ENCODE measurements around the gene SLC16A2.

The SLC16A2 gene

DNA sequence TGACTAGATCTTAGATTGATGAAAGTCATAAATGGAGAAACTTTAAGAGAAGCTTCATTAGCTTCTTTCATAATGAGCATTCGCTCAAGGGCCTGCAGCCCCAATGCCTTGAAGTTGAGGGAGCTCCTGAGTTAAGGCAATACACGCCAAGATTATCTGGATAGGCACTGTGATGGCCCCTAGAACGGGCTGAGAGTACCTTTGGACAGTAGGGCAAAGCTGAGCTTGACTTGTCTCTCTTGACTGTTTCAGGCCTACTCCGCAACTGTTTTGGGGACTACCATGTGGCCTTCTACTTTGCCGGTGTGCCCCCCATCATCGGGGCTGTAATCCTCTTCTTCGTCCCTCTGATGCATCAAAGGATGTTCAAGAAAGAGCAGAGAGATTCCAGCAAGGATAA lies 109.8 kb downstream of the SLC16A2 start:
- Histone ChIP-seq H3K27me3 (no peaks in the 10 kb centered on the region), H3K4me3 (ENCODE audit: low read depth, low read length) (no peak overlapping the region), H3K4me1 (no peaks in the 10 kb centered on the region), H3K36me3 (no peaks in the 10 kb centered on the region), H3K9me3 (no peaks in the 10 kb centered on the region)
- no peak for DNase-seq
- TF ChIP-seq CTCF (IDR thresholded peaks at IDR 0.05; ENCODE audit: low read depth, low read length), result no peak

- TF ChIP-seq CTCF (IDR thresholded peaks at IDR 0.05; ENCODE audit: low read depth, low read length), result no peak
- no peak overlapping the region for H3K4me3 ChIP-seq (ENCODE audit: low read depth, low read length)
- no peaks in the 10 kb centered on the region for H3K36me3 ChIP-seq
- no peaks in the 10 kb centered on the region for H3K27me3 ChIP-seq
- no peaks in the 10 kb centered on the region for H3K9me3 ChIP-seq
- DNase-seq, result no peak
- no peaks in the 10 kb centered on the region for H3K4me1 ChIP-seq
Observed at GRCh38 chrX:74534569-74535038, 113.3 kb downstream of the SLC16A2 start.

DNA sequence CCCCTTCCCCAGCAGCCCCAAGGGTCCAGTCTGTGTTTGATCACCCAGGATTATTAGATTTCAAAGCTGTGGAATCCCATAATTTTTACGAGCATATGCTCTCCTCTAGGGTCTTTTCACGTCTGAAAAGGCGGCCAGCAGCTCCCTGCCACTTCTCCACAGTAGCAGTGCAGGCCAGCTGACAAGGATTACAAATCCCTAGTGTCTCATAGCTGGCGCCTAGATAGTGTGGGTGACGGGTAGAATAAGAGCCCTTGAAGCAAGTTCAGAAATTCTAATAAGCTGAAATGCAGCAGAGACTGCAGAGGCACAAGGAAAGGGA lies 113.8 kb downstream of the SLC16A2 start:
- no peaks in the 10 kb centered on the region for H3K27me3 ChIP-seq
- no peaks in the 10 kb centered on the region for H3K9me3 ChIP-seq
- no peak for TF ChIP-seq CTCF (IDR thresholded peaks at IDR 0.05; ENCODE audit: low read depth, low read length)
- no peak for DNase-seq
- no peak overlapping the region for H3K4me3 ChIP-seq (ENCODE audit: low read depth, low read length)
- H3K4me1 ChIP-seq, result no peaks in the 10 kb centered on the region
- no peaks in the 10 kb centered on the region for H3K36me3 ChIP-seq

GRCh38 chrX:74535408-74536151 lies 114.3 kb downstream of the SLC16A2 start:
- DNase-seq, result peak; percentile 8
- peak; percentile 50 for TF ChIP-seq CTCF (IDR thresholded peaks at IDR 0.05; ENCODE audit: low read depth, low read length)

DNA sequence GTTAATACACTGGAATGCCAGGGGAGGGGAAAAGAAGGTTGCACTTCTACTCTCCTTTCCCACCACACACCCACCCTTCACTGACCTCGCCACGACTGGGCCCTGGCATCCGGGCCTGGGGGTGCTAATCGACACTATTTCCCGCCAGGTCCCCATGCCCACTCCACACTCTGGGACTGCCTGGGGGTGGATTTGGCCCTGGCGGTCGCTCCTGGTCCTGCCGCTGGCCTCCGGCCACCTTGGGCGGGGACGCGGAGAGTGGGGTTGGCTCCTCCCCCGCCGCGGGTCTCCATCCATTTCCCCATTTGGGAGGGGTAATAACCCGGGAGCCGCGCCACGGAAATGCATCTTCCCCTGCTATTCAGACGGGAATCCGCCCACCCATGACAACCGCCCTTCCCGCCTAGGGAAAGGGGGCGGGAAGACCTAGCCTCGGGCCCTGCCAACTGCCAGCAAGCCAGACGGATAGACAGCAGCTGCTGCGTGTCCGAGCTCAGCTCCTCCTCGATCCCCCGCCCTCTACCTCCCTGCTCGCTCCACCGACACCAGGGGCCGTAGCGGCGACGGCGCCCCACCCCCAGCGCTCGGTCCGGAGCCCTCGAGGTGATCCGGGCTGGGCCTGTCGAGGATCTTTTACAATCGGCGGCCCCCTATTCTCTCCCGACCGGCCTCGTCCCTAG lies 115.0 kb downstream of the SLC16A2 start:
- peak overlapping the region; percentile 53 for H3K4me3 ChIP-seq (ENCODE audit: low read depth, low read length)
- no peaks in the 10 kb centered on the region for H3K4me1 ChIP-seq
- TF ChIP-seq CTCF (IDR thresholded peaks at IDR 0.05; ENCODE audit: low read depth, low read length), result no peak; the same call in 1 of the 2 replicates
- no peaks in the 10 kb centered on the region for H3K27me3 ChIP-seq
- no peaks in the 10 kb centered on the region for H3K36me3 ChIP-seq
- no peaks in the 10 kb centered on the region for H3K9me3 ChIP-seq
- peak; percentile 72 for DNase-seq

More at GRCh38 chrX:74535408-74536151, 114.3 kb downstream of the SLC16A2 start:
- H3K4me3 ChIP-seq (ENCODE audit: low read depth, low read length), result peak overlapping the region; percentile 53
- H3K27me3 ChIP-seq, result no peaks in the 10 kb centered on the region
- H3K4me1 ChIP-seq, result no peaks in the 10 kb centered on the region
- H3K36me3 ChIP-seq, result no peaks in the 10 kb centered on the region
- no peaks in the 10 kb centered on the region for H3K9me3 ChIP-seq

GRCh38 chrX:74536832-74537371 lies 115.6 kb downstream of the SLC16A2 start:
- DNase-seq, result no peak
- Histone ChIP-seq H3K4me3 (ENCODE audit: low read depth, low read length) (peak overlapping the region; percentile 53), H3K27me3 (no peaks in the 10 kb centered on the region), H3K36me3 (no peaks in the 10 kb centered on the region), H3K4me1 (no peaks in the 10 kb centered on the region), H3K9me3 (no peaks in the 10 kb centered on the region)
- TF ChIP-seq CTCF (IDR thresholded peaks at IDR 0.05; ENCODE audit: low read depth, low read length), result no peak
